ENCODE measurements around the gene NXT1.

- no peak for TF ChIP-seq POLR2A (IDR thresholded peaks at IDR 0.05; ENCODE audit: low read depth, low read length)
- no peak for TF ChIP-seq POLR2AphosphoS5 (IDR thresholded peaks at IDR 0.05; ENCODE audit: low read depth, low read length)
Measured at GRCh38 chr20:23381876-23382275, 31.3 kb downstream of the NXT1 start.

Data from GM12892 (cell line).